Fibroblast of skin of scalp (primary cell): ENCODE data around the gene AMT.

Source experiments
- DNase-seq: peaks from one replicate; pipeline ENCODE4 v3.0.0-alpha.2; 2013

The AMT gene

DNA sequence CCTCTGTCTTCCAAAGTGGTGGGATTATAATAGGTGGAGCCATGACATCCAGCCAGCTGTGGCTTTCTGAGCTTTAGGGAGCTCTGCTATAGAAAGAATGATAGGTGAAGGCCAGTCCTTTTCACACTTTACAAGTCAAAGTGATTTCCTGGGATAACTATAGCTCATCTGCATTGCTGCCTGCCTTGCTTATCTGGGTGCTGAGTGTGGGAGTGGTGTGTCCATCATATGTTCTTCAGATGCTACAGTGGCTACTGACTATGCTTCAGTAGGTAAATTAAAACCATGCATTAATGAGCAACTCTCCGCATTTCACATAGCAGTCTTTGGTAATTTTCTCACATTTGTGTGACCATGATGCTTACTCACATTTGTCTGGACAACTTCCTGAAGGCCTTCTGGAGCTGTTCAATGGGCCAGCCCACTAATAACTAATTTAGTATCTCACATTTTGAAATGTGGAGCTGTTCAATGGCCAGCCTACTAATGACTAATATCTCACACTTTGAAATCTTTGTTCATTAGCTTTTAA, 33.9 kb downstream of the AMT start:
- DNase-seq, result no peak

DNA sequence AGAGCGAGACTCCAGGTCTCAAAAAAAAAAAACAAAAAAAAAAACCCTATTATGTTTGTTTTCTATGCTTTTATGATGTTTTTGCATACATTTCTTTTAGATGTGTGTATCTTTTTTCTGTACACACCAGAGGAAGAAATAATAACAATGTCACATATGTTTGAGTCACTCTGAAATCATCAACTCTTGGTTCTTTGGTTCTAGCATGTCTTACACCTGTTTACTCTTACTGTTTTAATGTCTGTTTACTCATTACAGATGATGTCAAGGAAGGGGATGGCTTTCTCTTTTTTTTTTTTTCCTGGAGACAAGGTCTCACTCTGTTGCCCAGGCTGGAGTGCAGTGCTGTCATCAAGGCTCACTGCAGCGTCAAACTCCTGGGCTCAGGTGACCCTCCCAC, 34.6 kb downstream of the AMT start:
- no peak for DNase-seq

DNA sequence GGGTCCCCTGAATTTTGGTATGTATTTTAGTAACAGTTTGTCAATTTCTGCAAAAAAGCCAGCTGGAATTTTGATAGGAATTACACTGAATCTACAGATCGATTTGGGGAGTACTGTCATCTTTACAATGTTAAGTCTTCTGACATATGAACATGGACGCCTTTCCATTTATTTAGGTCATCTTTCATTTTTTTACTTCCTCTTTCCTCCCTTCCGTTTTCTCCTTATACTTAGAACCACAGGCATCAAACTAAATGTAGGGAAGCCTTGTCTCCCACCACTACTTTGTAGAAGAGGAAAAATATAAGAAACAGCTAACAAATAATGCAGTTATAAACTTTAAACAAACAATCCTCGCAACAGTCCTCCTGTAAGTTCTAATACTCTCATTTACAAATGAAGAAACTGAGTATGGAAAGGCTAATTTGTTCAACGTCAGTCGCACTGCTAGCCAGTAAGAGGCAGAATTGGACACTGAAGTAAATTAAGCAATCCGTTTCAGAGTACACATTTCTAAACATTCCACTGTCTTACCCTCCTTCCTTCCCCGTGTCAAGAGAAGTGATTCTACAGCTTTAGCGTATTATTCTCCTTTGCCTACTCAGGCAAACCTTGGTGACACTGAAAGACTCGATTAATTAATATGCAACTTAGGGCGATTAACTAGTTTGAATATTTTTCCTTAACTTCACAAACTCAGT, 36.1 kb downstream of the AMT start:
- DNase-seq, result no peak

DNA sequence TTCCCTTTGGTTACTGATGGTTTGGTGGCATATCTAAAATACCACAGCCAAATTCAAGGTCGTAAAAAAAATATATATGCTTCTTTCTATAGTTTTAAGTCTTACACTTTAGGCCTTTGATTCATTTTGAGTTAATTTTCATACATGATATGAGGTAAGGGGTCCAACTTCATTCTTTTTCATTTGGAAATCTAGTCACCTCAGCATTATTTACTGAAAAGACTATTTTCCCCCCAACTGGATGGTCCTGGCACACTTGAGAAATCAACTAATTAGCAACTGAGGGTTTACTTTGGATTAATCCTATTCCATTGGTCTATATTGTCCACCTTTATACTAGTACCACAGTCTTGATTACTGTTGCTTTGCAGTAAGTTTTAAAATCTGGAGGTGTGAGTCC, 36.7 kb downstream of the AMT start:
- no peak for DNase-seq

DNA sequence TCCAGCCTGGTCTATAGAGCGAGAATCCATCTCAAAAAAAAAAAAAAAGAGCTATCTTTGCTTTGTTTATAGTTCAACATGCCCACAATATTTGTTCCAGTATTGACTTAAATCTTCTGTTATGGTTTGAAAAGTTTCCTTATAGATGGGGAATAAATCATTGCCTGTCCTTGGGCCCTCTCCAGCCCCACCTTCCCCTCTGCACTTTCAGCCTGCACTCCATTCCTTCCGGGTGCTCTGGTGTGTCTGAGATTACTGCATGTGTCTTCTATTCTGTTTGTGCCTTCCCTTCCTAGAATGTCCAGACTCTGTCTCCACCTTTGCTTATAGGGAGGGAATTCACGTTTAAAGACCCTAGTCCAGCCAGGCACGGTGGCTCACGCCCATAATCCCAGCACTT, 38.9 kb downstream of the AMT start:
- no peak for DNase-seq

DNA sequence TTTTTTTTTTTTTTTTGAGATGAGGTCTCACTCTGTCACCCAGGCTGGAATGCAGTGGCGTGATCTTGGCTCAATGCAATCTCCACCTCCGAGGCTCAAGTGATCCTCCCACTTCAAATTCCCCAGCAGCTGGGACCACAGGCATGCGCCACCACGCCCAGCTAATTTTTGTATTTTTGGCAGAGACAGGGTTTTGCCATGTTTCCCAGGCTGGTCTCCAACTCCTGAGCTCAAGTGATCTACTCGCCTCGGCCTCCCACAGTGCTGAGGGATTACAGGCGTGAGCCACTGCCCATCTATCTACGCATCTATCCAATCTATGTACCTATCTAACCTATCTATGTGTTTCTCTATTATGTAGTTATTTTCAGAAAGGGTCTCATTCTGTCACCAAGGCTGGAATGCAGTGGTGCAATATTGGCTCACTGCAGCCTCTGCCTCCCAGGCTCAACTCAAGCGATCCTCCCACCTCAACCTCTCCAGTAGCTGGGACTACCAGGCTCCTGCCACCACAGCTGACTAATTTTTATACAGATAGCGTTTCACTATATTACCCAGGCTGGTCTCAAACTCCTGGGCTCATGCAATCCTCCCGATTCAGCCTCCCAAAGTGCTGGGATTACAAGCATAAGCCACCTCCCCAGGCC, 43.9 kb downstream of the AMT start:
- DNase-seq, result peak; percentile 95

DNA sequence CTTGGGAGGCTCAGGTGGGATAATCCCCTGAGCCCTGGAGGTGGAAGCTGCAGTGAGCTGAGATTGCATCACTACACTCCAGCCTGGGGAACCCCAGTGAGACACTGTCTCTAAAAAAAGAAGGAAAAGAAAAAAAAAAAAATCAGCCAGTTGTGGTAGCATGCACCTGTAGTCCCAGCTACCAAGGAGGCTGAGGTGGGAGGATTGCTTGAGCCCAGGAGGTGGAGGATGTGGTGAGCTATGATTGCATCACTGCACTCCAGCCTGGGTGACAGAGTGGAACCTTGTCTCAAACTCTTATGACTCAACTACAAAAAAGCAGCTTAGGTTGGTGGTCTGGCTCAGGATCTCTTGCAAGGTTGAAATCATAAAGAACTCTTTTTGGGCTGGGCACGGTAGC, 44.8 kb downstream of the AMT start:
- peak; percentile 58 for DNase-seq

DNA sequence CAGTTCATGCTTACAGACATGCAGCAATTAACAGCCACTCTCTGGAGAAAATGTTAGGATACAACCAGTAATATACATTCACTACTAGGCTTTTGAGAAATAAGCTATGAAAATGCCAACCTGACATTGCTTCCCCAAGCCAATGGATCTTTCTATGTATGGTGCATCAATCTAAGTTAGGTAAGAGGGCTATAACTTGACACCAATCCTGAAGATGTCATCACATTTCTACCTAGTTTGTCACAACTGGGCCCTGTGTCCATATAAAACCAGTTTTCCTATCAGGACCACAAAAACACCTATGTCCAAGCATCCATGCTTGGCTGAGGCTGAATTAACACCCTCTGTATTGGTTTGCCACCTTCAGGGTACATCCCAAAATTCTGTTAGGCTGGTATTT, 50.3 kb downstream of the AMT start:
- DNase-seq, result no peak

DNA sequence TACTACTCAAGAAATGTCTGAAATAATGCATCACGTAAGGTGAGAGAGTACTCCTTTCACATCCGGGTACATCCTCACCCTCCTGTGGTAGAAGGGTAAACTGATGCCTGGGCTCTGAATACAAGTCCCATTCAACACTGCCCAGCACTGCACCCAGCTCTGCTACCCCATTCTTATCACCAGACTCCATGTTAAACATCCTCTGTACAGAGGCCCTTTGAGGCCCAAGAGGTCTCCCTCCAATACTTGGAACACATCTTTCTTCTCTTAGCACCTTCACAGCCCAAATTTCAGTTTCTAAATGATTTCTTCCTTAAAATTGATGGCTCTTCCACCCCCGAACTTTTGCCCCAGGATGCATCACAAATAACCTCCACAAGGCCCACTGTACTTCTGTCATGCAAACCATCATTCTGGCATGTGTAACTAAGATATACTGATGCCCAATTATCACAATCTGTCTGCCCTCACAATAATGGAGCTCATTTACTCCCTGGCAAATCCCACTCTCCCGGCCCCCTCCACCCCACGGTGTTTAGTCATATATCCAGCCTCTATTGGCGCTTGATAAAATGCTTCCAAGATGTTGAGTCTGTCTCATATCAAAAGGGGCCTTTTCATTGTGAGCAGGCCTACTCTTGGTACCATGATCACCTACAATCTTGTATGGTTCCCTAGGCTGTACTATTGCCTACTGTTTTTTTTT, 51.5 kb downstream of the AMT start:
- no peak for DNase-seq
